CD4-positive, alpha-beta T cell treated with Interleukin-17A for 1 hour (primary cell): ENCODE measurements around the gene LRRC15.

ENCODE experiments used
- DNase-seq: peaks from one replicate; pipeline ENCODE4 v3.0.0-alpha.2; 2020

LRRC15 gene

DNA sequence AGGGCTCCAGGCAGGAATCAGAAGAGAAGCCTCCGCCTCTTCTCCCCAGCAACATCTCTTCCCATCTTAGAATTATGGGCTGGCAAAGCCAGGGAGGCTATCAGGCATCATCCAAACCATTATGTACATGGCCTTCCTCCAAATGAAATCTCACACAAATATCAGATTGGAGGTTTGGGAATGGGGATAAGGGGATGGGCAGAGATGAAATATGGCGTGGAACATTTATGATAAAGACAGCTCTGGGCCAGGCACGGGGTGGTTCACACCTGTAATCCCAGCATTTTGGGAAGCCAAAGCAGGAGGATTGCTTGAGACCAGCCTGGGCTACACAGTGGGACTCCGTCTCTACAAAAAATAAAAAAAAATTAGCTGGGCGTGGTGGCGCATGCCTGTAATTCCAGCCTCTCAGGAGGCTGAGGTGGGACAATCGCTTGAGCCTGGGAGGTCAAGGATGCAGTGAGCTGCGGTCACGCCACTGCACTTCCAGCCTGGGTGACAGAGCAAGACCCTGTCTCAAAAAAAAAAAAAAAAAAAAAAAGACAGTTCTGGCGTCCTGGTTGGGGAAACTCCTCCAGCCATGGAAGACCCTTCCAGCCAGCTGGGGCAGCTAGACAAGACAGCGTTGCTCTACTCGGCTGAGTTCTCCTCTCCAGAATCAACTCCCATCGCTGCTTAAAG is 55.0 kb downstream of the LRRC15 start:
- DNase-seq = no peak

DNA sequence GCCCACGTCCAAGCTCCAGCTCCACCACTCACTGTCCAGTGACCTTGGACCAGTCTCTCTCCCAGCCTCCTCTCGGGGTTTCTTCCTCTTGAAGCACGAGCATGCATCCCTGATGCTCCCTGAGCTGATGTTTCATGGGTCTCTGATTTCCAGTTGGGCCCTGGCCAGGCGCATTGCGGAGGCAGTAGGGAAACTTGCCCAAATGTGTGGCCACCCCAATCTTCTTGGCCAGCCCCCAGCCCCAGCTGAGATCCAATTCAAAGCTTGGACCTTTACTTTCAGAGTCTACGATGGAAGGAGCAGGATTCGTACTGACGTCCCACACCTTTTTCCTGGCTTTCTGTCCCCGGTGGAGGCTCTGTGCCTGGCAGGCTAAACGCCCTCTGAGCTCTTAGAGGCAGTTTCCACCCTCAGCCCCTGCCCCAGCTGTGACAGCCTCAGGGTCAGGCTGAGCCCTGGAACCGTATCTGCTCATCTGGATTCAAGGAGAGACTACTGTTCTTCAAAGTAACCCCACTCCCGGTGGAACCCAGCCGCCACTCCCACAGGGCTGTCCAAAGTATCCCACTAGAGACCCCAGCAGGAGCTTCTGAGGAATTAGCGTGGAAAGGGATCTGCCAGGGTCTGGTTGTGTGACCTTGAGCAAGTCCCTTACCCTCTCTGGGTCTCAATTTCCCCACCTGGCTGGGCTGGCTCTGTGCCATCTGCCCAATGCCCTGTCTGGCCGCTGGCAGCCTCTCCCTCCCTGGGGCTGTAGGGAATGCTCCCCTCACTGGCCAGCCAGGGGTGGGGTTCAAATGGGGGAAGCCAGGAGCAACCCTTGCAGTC is 55.8 kb downstream of the LRRC15 start:
- no peak for DNase-seq

DNA sequence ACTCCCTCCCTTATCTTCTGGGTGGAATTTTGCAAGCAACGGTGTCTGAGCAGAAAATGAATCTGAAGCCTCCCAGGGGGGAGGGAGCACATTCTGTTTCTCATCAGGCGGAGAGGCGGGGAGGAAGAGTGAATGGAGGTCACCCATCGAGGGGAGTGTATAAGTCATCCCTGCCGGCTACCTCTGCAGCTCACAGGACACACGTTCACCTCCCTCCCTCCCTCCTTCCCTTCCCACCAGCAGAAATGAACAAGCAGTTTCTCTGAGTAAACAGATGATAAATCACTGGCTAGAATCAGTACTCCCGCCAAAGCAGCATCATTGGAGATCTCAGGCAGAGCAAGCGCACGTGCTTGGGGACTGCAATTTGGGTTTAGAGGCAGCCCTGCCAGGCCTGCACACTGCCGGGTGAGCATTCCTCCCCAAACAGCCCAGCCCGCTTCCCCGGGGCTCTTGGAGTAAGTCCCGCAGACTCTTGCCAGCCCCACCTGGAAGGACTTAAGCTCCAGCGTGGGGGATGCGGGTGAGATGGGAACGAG is 56.7 kb downstream of the LRRC15 start:
- no peak for DNase-seq

DNA sequence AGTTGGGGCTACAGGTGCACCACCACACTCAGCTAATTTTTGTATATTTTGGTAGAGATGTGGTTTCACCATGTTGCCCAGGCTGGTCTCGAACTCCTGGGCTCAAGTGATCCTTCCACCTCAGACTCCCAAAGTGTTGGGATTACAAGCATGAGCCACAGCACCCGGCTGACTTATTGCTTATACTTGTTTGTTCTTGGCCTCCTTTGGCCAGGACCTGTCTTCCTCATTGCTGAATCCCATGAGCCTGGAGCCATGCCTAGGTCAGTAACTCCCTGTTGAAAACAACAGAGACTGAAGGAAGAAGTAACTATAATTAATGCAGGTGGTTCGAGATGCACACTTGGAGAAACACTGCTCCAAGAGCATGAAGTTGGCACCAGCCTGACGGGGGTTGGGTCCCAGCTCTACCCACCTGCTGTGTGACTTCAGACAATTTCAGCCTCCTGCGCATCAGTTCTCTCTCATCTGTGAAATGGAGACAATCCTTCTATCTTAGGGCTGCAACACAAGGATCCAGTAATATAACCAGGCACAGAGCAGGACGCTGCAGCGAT is 57.3 kb downstream of the LRRC15 start:
- DNase-seq = no peak

DNA sequence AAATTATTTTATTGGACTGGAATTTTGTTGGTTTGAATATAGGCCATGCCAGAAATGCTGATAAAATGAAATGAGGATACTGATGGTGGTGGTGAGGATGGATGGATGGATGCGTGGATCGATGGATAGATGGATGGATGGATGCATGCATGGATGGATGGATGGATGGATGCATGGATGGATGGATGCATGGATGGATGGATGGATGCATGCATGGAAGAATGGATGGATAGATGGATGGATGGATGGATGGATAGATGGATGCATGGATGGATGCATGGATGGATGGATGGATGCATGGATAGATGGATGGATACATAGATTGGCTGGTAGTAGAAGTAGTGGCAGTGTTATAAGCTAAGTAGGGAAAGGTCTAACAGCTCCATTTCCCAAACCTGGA is 58.5 kb downstream of the LRRC15 start:
- DNase-seq = no peak

DNA sequence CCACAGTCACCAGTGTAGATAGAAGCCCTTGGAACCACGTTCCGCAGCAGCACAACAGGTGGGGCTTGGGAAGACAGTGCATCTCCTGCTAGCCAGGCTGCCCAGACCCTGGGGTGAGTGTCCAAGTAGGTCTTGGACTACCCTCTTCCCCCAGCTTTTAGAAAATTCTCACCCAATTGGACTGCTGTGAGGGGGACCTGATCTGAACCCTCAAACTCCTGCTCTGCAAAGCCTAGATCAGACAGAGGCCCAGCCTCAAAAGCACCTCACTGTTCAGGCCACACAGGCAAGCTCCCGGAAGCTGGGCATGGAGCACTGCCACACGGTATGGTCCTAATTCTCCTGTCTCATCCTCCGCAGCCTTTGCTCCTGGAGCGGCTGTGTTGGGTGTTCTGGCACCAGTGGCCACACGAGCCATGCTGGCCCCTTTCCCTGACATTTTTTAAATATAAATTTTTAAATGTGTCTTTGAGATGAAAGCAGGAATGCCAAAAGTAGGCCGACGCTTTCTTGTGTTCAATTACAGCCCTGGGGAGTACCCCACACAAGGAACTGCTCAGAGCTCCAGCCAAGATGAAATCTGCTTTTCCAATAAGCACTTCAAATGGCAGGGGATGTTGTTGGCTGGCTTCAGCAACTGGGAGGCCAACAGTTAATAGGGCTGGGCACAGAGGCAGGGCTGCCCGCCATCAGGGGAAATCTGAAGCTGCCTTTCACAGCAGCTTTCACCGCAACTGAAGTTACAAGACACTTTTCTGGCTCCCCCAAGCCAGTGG is 59.3 kb downstream of the LRRC15 start:
- no peak for DNase-seq

DNA sequence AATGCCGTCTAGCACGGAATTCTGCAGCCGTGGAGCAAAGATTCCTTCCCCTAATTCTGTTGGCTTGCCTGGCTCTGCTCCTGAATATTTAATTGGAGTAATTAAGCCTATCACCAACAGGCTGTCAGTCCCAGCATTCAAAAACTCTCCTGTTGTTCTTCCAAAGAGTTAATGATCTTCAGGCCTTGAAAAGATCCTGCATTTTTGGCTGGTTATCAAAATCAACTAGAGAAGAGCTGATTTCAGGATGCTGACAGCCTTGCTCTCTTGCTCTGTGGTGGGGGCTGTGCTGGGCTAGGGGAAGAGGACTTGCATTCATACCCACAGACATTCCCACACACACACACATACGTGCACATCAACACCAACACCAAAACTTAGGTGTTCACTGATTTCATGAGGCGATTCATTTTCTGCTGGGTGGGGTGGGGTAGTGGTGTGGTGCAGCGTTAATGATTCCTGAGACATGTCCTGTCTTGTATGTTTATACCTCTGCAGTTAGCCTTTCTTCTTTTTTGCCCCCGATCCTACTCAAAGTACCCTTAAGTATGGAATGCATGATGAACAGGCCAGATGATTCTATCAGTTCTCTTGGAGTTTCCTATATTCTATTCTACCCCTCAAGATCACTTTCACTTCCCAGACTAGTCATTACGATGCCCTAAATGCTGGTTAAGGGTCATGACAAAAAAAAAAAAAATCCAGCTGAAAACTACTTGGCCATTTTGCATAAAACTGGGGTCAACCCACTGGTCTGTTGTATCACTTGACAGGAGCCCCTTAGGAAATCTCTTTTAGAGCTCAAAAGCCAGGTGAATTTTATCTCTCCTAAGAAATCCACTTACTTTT is 60.7 kb downstream of the LRRC15 start:
- DNase-seq = no peak

DNA sequence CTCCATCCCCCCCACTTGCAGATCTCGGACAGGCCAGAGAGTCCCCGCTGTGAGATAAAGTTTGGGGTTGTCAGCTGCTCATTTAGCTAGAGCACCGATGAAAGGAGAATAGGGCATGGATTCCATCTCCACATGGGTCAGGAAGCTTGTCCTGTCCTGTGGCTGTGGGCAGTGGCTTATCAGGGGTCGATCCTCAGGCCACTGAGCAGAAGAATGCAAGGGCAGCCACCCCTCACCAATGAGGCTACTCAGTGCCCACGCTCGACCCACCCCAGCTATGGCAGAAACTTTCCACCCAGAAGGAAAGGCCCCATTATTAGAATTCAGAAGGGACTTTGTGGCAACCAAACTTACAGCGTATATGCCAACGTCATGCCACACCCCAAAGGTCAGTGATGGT is 61.7 kb downstream of the LRRC15 start:
- DNase-seq = no peak

DNA sequence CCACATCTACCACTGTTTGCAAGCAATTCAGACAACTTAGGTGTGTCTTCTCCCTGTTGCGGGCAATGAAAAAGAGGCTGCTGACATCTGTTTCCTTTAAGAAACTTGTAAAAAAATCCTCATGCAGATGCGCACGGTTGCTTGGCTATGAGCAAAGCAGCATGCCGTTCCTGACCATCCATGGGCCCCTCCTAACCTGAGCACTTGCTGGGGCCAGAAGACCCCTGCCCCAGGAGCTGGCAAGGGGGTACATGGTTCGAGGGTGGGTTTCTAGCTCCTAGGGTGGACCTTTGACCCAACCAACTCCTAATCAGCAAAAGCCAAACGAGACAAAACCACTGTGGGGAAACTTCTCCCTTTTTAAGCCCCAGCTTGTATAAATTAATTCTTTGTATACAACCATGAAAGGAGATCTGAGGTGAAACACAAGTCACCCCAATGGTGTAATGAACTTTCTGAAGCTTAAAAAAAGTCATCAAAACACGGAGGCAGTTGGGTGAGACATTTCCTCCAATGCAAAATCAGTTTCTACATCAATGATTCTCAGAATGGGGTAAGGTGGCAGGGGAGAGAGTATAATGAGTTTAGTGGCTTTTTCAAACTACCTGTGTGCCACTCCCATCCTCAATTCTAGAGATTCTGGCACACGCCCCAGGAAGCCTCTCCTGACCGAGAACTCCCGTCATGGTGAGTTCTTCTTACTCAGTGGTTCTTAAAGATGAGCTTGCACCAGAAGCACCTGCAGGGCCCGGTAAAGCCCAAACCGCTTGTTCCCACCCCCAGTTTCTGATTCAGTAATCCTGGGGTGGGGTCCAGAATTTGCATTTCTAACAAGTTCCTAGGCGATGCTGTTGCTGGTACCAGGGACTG is 62.5 kb downstream of the LRRC15 start:
- peak; percentile 28 for DNase-seq

DNA sequence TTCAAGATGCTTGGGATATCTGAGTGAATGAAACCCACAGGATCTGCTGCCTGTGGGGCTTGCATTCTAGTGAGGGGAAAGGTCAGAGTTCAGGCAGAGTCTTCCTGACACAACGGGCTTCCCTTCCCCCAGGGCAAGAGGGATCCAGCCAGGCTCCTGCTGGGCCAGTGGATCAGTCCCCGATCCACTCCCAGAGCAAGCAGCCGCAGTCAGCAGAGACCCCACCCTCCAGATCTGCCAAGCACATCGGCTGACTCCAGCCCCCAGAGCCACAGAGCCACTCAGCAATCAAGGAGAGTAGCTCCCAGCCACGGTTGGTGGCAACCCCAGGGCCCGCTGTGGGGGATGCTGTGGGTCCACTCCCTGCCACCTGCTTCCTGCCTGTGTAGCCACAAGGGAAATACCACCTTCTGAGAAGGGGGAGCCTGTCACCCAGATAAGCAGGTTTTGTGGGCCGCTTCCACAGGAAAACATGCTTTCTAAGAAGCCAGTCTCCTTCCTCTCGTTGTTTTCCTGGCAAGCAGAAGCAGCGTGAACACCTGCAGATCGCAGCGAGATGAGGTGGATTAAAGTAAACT is 63.3 kb downstream of the LRRC15 start:
- peak; percentile 68 for DNase-seq

DNA sequence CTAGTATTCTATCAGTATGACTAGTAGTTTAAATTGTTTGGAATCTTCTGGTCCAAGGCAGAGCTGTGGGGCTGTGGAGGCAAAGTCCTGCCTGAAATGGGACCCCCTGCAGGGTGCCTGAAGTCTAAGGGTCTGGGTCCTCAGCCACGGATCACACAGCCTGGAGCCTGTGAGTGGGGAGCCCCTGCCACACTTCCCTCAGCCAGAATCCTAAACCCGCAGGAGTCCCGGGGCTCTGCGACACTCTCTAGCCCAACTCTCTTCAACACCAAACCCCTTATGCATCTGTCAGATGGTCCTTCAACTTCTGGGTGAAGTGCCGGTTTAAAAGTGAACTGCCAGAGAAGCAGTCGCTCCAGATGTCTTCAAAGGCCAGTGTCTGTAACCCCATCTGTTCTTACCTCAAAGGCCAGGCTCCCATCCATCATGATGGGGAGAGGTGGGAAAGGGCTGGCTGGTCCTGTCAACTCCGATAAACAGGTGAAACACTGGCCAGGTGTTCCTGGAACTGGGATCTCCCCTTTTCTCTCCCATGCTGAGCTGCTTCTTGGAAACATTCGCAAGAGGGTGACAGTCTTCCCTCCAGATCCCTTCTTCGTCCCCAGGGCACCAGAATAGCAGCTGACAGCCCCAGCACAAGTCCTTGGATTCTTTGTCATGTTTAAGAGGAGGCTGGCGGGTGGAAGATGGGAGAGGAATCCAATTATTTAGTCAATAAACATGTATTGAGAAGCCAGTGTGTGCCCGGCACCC is 64.0 kb downstream of the LRRC15 start:
- no peak for DNase-seq
